ES-I3 (cell line): ENCODE results near the gene KLK3.

Source experiments
- H3K36me3 ChIP-seq: 2 replicates; pipeline ENCODE4 v1.6.1; 2013; ENCODE audit warnings: mild to moderate bottlenecking, low read length, control low read depth, moderate library complexity; ENCODE audit not compliant: insufficient read depth
- H3K4me1 ChIP-seq: 2 replicates; pipeline ENCODE4 v1.6.1; 2013; ENCODE audit warnings: mild to moderate bottlenecking, control low read depth, low read length; ENCODE audit not compliant: insufficient read depth
- H3K9ac ChIP-seq: 2 replicates; pipeline ENCODE4 v1.6.1; 2013; ENCODE audit warnings: low read depth, mild to moderate bottlenecking, low read length, moderate library complexity
- H3K9me3 ChIP-seq: 2 replicates; pipeline ENCODE4 v1.6.1; 2013; ENCODE audit warnings: mild to moderate bottlenecking, low read length, moderate library complexity; ENCODE audit not compliant: control insufficient read depth, insufficient read depth

The KLK3 gene

GRCh38 chr19:50861496-50862286 is 7.0 kb downstream of the KLK3 start:
- Histone ChIP-seq H3K9ac (no peak overlapping the region), H3K36me3 (no peaks in the 10 kb centered on the region), H3K4me1 (0 out of 2 replicates have a peak, but pooled peaks cover 3% of the 10 kb centered on the region), H3K9me3 (peaks cover 11% of the 10 kb centered on the region)

DNA sequence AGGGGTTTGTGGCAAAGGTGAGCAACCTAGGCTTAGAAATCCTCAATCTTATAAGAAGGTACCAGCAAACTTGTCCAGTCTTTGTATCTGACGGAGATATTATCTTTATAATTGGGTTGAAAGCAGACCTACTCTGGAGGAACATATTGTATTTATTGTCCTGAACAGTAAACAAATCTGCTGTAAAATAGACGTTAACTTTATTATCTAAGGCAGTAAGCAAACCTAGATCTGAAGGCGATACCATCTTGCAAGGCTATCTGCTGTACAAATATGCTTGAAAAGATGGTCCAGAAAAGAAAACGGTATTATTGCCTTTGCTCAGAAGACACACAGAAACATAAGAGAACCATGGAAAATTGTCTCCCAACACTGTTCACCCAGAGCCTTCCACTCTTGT is 14.8 kb downstream of the KLK3 start:
- H3K9ac ChIP-seq = no peak overlapping the region
- H3K4me1 ChIP-seq = no peaks in the 10 kb centered on the region
- 0 out of 2 replicates have a peak, but pooled peaks cover 2% of the 10 kb centered on the region for H3K9me3 ChIP-seq
- H3K36me3 ChIP-seq = no peaks in the 10 kb centered on the region

DNA sequence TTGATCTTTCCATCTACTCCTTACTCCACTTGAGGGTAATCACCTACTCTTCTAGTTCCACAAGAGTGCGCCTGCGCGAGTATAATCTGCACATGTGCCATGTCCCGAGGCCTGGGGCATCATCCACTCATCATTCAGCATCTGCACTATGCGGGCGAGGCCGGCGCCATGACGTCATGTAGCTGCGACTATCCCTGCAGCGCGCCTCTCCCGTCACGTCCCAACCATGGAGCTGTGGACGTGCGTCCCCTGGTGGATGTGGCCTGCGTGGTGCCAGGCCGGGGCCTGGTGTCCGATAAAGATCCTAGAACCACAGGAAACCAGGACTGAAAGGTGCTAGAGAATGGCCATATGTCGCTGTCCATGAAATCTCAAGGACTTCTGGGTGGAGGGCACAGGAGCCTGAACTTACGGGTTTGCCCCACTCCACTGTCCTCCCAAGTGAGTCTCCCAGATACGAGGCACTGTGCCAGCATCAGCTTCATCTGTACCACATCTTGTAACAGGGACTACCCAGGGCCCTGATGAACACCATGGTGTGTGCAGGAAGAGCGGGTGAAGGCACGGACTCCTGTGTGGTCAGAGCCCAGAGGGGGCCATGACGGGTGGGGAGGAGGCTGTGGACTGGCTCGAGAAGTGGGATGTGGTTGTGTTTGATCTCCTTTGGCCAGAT is 15.8 kb downstream of the KLK3 start:
- H3K9me3 ChIP-seq = 0 out of 2 replicates have a peak, but pooled peaks cover 2% of the 10 kb centered on the region
- H3K9ac ChIP-seq = no peak overlapping the region
- no peaks in the 10 kb centered on the region for H3K4me1 ChIP-seq
- H3K36me3 ChIP-seq = no peaks in the 10 kb centered on the region

DNA sequence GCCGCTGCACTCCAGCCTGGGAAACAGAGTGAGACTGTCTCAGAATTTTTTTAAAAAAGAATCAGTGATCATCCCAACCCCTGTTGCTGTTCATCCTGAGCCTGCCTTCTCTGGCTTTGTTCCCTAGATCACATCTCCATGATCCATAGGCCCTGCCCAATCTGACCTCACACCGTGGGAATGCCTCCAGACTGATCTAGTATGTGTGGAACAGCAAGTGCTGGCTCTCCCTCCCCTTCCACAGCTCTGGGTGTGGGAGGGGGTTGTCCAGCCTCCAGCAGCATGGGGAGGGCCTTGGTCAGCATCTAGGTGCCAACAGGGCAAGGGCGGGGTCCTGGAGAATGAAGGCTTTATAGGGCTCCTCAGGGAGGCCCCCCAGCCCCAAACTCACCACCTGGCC is 18.3 kb downstream of the KLK3 start, which contains the start of gene KLK2:
Gene KLK2, plus strand, starts transcription at position 384 of the 400 bp plus-strand sequence. CDS start 35 bp downstream, outside the sequence.
- Histone ChIP-seq H3K36me3 (no peaks in the 10 kb centered on the region), H3K9ac (no peak within 1 kb of the TSS), H3K4me1 (no peaks in the 10 kb centered on the region), H3K9me3 (0 out of 2 replicates have a peak, but pooled peaks cover 2% of the 10 kb centered on the region)

DNA sequence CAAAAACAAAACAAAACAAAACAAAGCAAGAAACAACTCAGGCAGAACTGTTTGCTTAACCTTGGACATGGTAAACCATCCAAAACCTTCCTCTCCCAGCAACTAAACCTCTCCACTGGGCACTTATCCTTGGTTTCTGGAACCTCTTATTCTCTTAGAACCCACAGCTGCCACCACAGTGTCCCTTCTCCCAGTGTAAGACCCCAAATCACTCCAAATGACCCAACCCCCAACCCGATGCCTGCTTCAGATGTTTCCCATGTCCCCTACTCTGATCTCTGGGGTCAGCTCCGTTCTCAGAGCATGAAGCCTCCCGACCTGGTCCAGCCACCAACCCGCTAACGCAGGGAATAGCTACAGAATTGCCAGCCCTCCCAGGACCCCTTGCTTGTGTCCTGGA is 19.5 kb downstream of the KLK3 start:
- H3K9ac ChIP-seq = no peak overlapping the region
- no peaks in the 10 kb centered on the region for H3K4me1 ChIP-seq
- no peaks in the 10 kb centered on the region for H3K36me3 ChIP-seq
- H3K9me3 ChIP-seq = 0 out of 2 replicates have a peak, but pooled peaks cover 2% of the 10 kb centered on the region

GRCh38 chr19:50875795-50876422 is 21.2 kb downstream of the KLK3 start:
- Histone ChIP-seq H3K9ac (no peak overlapping the region), H3K36me3 (no peaks in the 10 kb centered on the region), H3K9me3 (0 out of 2 replicates have a peak, but pooled peaks cover 2% of the 10 kb centered on the region), H3K4me1 (no peaks in the 10 kb centered on the region)

GRCh38 chr19:50876456-50876855 is 21.7 kb downstream of the KLK3 start:
- H3K9me3 ChIP-seq = 0 out of 2 replicates have a peak, but pooled peaks cover 2% of the 10 kb centered on the region
- no peaks in the 10 kb centered on the region for H3K36me3 ChIP-seq
- H3K4me1 ChIP-seq = no peaks in the 10 kb centered on the region
- H3K9ac ChIP-seq = no peak overlapping the region

- H3K9me3 ChIP-seq = no peaks in the 10 kb centered on the region
- H3K9ac ChIP-seq = no peak overlapping the region
- no peaks in the 10 kb centered on the region for H3K36me3 ChIP-seq
- H3K4me1 ChIP-seq = no peaks in the 10 kb centered on the region
These were observed 22.6 kb downstream of the KLK3 start for GRCh38 chr19:50877338-50877737.

DNA sequence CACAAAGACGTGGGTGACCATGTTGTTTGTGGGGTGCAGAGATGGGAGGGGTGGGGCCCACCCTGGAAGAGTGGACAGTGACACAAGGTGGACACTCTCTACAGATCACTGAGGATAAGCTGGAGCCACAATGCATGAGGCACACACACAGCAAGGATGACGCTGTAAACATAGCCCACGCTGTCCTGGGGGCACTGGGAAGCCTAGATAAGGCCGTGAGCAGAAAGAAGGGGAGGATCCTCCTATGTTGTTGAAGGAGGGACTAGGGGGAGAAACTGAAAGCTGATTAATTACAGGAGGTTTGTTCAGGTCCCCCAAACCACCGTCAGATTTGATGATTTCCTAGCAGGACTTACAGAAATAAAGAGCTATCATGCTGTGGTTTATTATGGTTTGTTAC is 24.1 kb downstream of the KLK3 start:
- Histone ChIP-seq H3K36me3 (no peaks in the 10 kb centered on the region), H3K9ac (no peak overlapping the region), H3K9me3 (no peaks in the 10 kb centered on the region), H3K4me1 (no peaks in the 10 kb centered on the region)

GRCh38 chr19:50880241-50880640 is 25.5 kb downstream of the KLK3 start:
- no peaks in the 10 kb centered on the region for H3K4me1 ChIP-seq
- no peak overlapping the region for H3K9ac ChIP-seq
- no peaks in the 10 kb centered on the region for H3K36me3 ChIP-seq
- H3K9me3 ChIP-seq = no peaks in the 10 kb centered on the region

DNA sequence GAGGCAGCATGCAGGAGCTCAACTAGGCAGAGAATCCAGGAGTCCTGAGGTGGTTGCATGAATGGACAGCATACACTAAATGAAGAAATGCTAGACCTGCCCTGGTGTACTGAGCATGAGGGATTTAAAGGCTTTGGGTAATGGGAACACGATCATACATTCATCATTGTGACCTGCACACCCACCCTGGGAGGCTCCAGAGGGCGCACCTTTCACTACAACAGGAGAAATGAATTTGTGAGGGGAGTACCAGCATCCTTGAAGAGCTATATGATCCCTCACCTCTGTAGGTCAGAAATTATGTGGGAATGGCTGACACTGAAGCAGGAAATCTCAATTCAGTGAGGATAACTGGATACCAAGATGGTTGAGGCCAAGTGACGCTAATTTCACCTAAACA is 27.5 kb downstream of the KLK3 start:
- Histone ChIP-seq H3K9me3 (no peaks in the 10 kb centered on the region), H3K4me1 (no peaks in the 10 kb centered on the region), H3K9ac (no peak overlapping the region), H3K36me3 (no peaks in the 10 kb centered on the region)

DNA sequence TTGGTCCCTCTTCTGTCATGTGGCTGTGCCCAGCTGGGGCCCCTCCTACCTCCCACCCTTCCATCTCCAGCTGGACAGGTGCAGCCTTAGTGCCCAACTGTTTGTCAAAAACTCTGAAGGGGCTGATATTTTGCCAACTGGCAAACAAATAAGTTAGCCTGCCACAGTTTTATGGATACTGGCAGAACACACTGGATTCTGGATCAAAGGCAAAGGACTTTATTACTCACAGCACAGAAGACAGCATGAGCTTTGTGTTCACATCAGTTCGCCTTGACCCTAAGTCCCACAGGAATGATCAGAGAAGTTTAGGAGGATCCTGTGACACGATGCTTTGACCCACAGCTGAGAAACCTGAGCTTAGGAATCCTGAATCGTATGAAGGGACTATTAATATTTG is 34.9 kb downstream of the KLK3 start:
- H3K9ac ChIP-seq = no peak overlapping the region
- H3K36me3 ChIP-seq = no peaks in the 10 kb centered on the region
- H3K9me3 ChIP-seq = peaks cover 5% of the 10 kb centered on the region; the same call in 1 of the 2 replicates

GRCh38 chr19:50890422-50891252 is 35.9 kb downstream of the KLK3 start:
- Histone ChIP-seq H3K9me3 (peaks cover 5% of the 10 kb centered on the region; the same call in 1 of the 2 replicates), H3K9ac (no peak overlapping the region), H3K36me3 (no peaks in the 10 kb centered on the region), H3K4me1 (no peaks in the 10 kb centered on the region)

More for the DNA sequence above, 34.9 kb downstream of the KLK3 start:
- no peaks in the 10 kb centered on the region for H3K4me1 ChIP-seq

DNA sequence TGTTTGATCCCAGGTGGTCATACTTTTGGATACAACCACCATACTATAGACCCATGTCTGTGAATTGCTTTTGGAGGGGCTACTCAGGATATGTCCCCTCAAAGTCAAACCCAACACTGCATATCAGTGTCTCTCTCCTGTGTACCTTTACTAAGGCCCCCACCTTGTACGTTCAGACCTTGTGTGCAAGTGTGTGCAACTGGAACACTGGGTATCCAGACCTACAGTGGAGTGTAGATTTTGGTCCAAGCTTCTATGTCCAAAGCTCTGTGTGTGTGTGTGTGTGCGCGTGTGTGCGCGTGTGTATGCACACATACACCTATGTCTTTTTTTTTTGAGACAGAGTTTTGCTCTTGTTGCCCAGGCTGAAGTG is 36.5 kb downstream of the KLK3 start:
- H3K9me3 ChIP-seq = peaks cover 5% of the 10 kb centered on the region; the same call in 1 of the 2 replicates
- H3K9ac ChIP-seq = no peak overlapping the region
- no peaks in the 10 kb centered on the region for H3K36me3 ChIP-seq
- H3K4me1 ChIP-seq = no peaks in the 10 kb centered on the region
